Left lung (tissue), 10 donors: Measurements from ENCODE around the gene DLX2. TPM values are rescaled to one million over a fixed set of nuclear protein-coding genes. Genes with fewer than 3 reads are reported as not detected.
A peak's percentile ranks its signal among the peaks of the same experiment; 100 is the strongest.

ENCODE experiments used
- ATAC-seq: fragments of 200-7000 bp; cut with Tn5 transposase; one replicate; pipeline ENCODE4 v1.9.1; 2020; ENCODE audit warnings: moderate library complexity
- DNase-seq, 4 donors: peaks; one replicate each; pipeline ENCODE4 v3.0.0-alpha.2; 2013 to 2020
- H3K27ac ChIP-seq, 2 donors: fragments of 200-600 bp; sonication (generic) in 1 of 2; one replicate each; pipeline versions ENCODE4 v1.5.0 to v1.8.0; 2020 to 2021
- H3K27me3 ChIP-seq, 2 donors: fragments of 200-600 bp; sonication (generic) in 1 of 2; one replicate each; pipeline versions ENCODE4 v1.5.0 to v1.8.0; 2020 to 2021
- H3K36me3 ChIP-seq, 2 donors: fragments of 200-600 bp; sonication (generic) in 1 of 2; one replicate each; pipeline versions ENCODE4 v1.5.0 to v1.8.0; 2020 to 2021
- H3K4me1 ChIP-seq, 2 donors: fragments of 200-600 bp; one replicate each; pipeline ENCODE4 v1.8.0; 2021
- H3K4me3 ChIP-seq, 2 donors: fragments of 200-600 bp; sonication (generic) in 1 of 2; one replicate each; pipeline versions ENCODE4 v1.5.0 to v1.8.0; 2020 to 2021; ENCODE audit warnings: mild to moderate bottlenecking in 1 of 2
- H3K9me3 ChIP-seq, 2 donors: fragments of 200-600 bp; sonication (generic) in 1 of 2; one replicate each; pipeline versions ENCODE4 v1.5.0 to v1.8.0; 2020 to 2021
- CTCF ChIP-seq, 2 donors: fragments of 200-600 bp; sonication (generic) in 1 of 2; IDR thresholded peaks; one replicate each; pipeline versions ENCODE4 v1.5.0 to v1.8.0; 2021; ENCODE audit warnings: antibody characterized with exemption in 2 of 2
- intact Hi-C, 2 donors: fragments of 100-400 bp; cut with DNase I; formaldehyde crosslinking; loops; one replicate each; pipeline versions ENCODE4 v1.11.2 to v1.14.2; 2022
- polyA plus RNA-seq, 6 donors: library from polyadenylated mRNA; unstranded; fragments of 120-200 nt; gene quantifications; one replicate each; pipeline ENCODE4 v1.2.1, GENCODE V29; 2013; ENCODE audit not compliant: insufficient read length in 6 of 6
- total RNA-seq, 2 donors: library from RNA; stranded (reverse); fragmentation: NEBNext Ultra II Directional; extraction: Animal tissue kit (Norgen Biotek cat#: 25700); gene quantifications; one replicate each; pipeline ENCODE4 v1.2.1, GENCODE V29; 2021
- donor health status: DM: no; HTN: yes; CAD: no.
- donor health status: DM: no; HTN: no; CAD: no.

DLX2 gene
- total and polyA plus RNA-seq, 8 donors = not detected

- peaks cover 68 to 94% of the 10 kb centered on the region in 2 donors for H3K27me3 ChIP-seq
- no peaks in the 10 kb centered on the region for H3K9me3 ChIP-seq
- H3K27ac ChIP-seq = no peak overlapping the region
- no peak overlapping the region for H3K4me3 ChIP-seq
- intact Hi-C loops = loop anchor here in 1 of 2 donors (10.0 kb wide), 1 partner anchor 293 kb away; no protein-coding TSS in a partner anchor
- no peak for TF ChIP-seq CTCF (IDR thresholded peaks at IDR 0.05)
- peaks cover 12 to 33% of the 10 kb centered on the region in 2 donors for H3K4me1 ChIP-seq
- no peaks in the 10 kb centered on the region for H3K36me3 ChIP-seq
- no peak for DNase-seq
- ATAC-seq = no peak
Observed at GRCh38 chr2:172107690-172108586, 5.2 kb upstream of the DLX2 start.

- peak in 1 of 2 donors; percentile 13 for TF ChIP-seq CTCF (IDR thresholded peaks at IDR 0.05)
- DNase-seq (no peak), ATAC-seq (peak; percentile 10)
- Histone ChIP-seq H3K27ac (no peak overlapping the region), H3K4me3 (no peak overlapping the region), H3K9me3 (no peaks in the 10 kb centered on the region), H3K36me3 (no peaks in the 10 kb centered on the region), H3K4me1 (peaks cover 25 to 48% of the 10 kb centered on the region in 2 donors), H3K27me3 (peaks cover 80 to 96% of the 10 kb centered on the region in 2 donors)
- intact Hi-C loops = loop anchor here in 1 of 2 donors (10.0 kb wide), 1 partner anchor 292 kb away; no protein-coding TSS in a partner anchor
Observed at GRCh38 chr2:172106108-172106961, 3.6 kb upstream of the DLX2 start.

DNA sequence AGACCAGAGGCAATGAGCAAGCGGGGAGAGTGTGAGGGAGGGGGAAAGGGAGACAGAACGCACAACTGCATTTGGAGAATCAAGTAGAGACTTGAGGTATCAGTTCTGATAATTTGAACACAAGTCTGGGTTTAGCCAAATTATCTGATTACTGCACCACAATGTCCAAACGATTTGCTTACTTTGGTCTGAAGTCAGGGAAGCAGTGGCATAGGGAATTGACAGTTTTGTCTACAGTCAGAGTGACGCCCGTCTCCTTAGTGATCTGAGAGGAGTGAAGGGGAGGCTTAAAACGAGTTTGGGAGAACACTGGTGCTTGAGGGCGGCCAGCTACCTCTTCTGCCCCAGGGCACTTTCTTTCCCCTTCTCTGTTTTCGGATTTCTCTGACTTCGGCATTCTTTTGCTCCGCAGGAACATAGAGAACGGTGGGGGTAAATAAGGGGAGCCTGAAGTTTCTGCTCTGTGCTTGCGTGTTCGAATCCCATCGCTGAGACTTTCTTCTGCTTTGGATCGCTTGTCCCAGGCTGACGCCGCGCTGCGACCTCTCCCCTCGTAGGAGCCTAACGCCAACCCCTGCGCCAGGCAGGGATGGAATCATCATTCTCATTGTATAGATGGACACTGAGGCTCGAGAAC lies 2.9 kb upstream of the DLX2 start:
- no peak overlapping the region for H3K27ac ChIP-seq
- peaks cover 87 to 99% of the 10 kb centered on the region in 2 donors for H3K27me3 ChIP-seq
- no peak for TF ChIP-seq CTCF (IDR thresholded peaks at IDR 0.05)
- H3K4me3 ChIP-seq = no peak overlapping the region
- DNase-seq (no peak), ATAC-seq (no peak)
- H3K4me1 ChIP-seq = peaks cover 27 to 55% of the 10 kb centered on the region in 2 donors
- intact Hi-C loops = loop anchor here in 1 of 2 donors (10.0 kb wide), 1 partner anchor 291 kb away; no protein-coding TSS in a partner anchor
- H3K36me3 ChIP-seq = no peaks in the 10 kb centered on the region
- no peaks in the 10 kb centered on the region for H3K9me3 ChIP-seq

DNA sequence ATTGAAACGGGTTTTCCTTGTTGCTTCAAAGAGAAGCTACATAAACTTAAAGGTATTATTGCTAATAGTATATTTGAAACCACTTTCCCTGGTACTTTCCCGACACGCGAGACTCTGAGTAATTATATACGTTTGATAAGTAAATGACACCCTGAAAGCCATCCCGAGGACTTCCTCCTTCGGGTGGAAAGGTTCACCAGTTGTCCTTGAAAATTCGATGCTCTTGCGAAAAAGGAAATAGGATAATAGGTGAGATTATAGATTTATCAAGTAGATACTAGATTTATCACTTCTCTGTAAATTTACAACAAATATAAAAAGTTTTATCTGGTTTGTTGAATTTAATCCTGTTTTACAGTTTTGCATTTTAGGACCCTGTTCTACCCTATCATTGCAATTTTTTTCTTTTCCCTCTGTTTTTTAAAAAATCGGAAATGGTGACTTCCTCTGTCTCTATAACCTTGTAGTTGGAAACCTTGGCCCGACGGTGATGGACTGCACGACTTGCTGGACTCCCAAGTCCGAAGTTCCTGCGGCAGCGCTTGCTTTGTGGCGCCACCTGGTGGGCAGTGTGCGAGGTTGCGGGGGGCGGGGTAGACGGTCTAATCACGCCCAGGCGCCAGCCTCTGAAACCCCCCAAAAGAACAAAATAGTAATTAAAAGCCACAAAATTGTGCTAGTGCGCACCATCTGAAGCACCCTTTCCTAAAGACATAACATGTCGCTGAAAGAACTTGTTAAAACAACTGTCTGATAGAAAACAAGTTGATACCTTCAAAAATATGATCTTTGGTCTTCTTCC lies 972 bp upstream of the DLX2 start:
- Histone ChIP-seq H3K27me3 (peaks cover 100% of the 10 kb centered on the region in 2 donors), H3K4me1 (peaks cover 33 to 74% of the 10 kb centered on the region in 2 donors), H3K36me3 (no peaks in the 10 kb centered on the region), H3K4me3 (peak overlapping the region; percentile 21 to 58), H3K9me3 (no peaks in the 10 kb centered on the region), H3K27ac (no peak overlapping the region)
- TF ChIP-seq CTCF (IDR thresholded peaks at IDR 0.05) = peak; percentile 81 to 90
- DNase-seq (peak in 3 of 4 donors; percentile 84 to 96 (median 89)), ATAC-seq (peak; percentile 85)
- intact Hi-C loops = loop anchor here in 1 of 2 donors (10.0 kb wide), 1 partner anchor 289 kb away; no protein-coding TSS in a partner anchor
